ENCODE results near the gene BET1L. TPM values are rescaled to one million over a fixed set of nuclear protein-coding genes. Genes with fewer than 3 reads are reported as not detected.
"Not testable (repeated sequence)": the region's sequence is repeated elsewhere in the genome, so short reads cannot be mapped to it uniquely, and the experiment has no call there.

The BET1L gene
- polyA plus RNA-seq, 4 donors, result 30.4 to 58.2 (median 35.5) TPM

GRCh38 chr11:224424-224823 lies 17.2 kb upstream of the BET1L start:
- 85 to 93% (median 90%) methylated on average over 7 of the region's 7 CpGs for WGBS, 3 donors
- Histone ChIP-seq H3K4me3 (ENCODE audit: low read depth in 1 of 3, low read length in 3 of 3) (no peak overlapping the region), H3K4me1 (ENCODE audit: control insufficient read depth in 3 of 3, insufficient read depth in 2 of 3, low read depth in 1 of 3, low read length in 2 of 3) (no peaks in the 10 kb centered on the region), H3K27me3 (ENCODE audit: control insufficient read depth in 3 of 3, insufficient read depth in 3 of 3, low read length in 3 of 3) (no peaks in the 10 kb centered on the region), H3K27ac (ENCODE audit: low read depth in 1 of 3, low read length in 2 of 3) (no peak overlapping the region), H3K36me3 (ENCODE audit: control insufficient read depth in 3 of 3, insufficient read depth in 2 of 3, low read depth in 1 of 3, low read length in 3 of 3) (peaks cover 0 to 42% (median 2%) of the 10 kb centered on the region in 3 donors), H3K9me3 (ENCODE audit: control insufficient read depth in 2 of 2, insufficient read depth in 1 of 2, low read depth in 1 of 2, low read length in 1 of 2) (no peaks in the 10 kb centered on the region)
- FAIRE-seq (no peak), DNase-seq (no peak)

- no peak for DNase-seq
- Histone ChIP-seq H3K9me3 (ENCODE audit: control insufficient read depth in 2 of 2, insufficient read depth in 1 of 2, low read depth in 1 of 2, low read length in 1 of 2) (no peaks in the 10 kb centered on the region), H3K4me3 (ENCODE audit: low read depth in 1 of 3, low read length in 3 of 3) (no peak overlapping the region), H3K27ac (ENCODE audit: low read depth in 1 of 3, low read length in 2 of 3) (no peak overlapping the region), H3K4me1 (ENCODE audit: control insufficient read depth in 3 of 3, insufficient read depth in 2 of 3, low read depth in 1 of 3, low read length in 2 of 3) (no peaks in the 10 kb centered on the region), H3K36me3 (ENCODE audit: control insufficient read depth in 3 of 3, insufficient read depth in 2 of 3, low read depth in 1 of 3, low read length in 3 of 3) (peaks cover 0 to 42% (median 3%) of the 10 kb centered on the region in 3 donors), H3K27me3 (ENCODE audit: control insufficient read depth in 3 of 3, insufficient read depth in 3 of 3, low read length in 3 of 3) (no peaks in the 10 kb centered on the region)
- WGBS, 3 donors, result 92 to 100% (median 99%) methylated on average over 7 to 9 of the region's 9 CpGs
- FAIRE-seq, result no peak
Measured at GRCh38 chr11:223884-224283, 16.7 kb upstream of the BET1L start.

DNA sequence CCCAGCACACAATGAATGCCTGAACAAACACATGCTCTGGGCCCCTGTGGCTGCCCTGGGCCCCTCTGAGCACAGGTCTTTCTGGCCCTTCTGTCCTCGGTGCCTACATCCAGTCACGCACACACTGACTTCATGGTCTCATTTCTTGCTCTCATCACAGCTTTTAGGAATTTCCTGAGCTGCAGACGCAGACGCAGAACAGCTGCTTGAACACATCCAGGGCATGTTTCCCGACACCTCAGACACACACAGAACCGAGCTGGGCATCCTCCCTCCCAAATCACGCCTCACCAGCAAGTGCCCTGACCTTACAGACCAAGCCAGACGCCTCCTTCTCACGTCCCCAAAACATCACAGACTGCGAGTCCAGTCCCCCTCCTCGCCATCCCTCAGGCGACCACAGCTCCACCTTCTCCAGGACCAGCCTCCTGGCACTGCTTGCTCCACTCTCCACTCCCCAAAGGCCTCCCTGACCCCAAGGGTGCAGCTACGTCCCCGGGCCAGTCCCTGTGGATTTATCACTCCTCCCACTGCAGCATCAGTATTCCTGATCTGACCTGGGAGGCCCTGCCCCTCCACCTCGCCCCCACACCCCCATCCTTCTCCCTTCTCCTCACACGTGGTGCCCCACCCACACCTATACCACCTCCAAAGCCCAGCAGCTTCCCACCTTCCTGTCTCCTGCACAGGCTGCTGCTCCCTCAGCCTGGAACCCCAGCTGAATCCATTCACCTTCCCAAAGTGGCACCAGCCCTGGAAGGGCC lies 16.0 kb upstream of the BET1L start:
- Histone ChIP-seq H3K9me3 (ENCODE audit: control insufficient read depth in 2 of 2, insufficient read depth in 1 of 2, low read depth in 1 of 2, low read length in 1 of 2) (no peaks in the 10 kb centered on the region), H3K36me3 (ENCODE audit: control insufficient read depth in 3 of 3, insufficient read depth in 2 of 3, low read depth in 1 of 3, low read length in 3 of 3) (peaks cover 0 to 47% (median 2%) of the 10 kb centered on the region in 3 donors), H3K27ac (ENCODE audit: low read depth in 1 of 3, low read length in 2 of 3) (no peak overlapping the region), H3K4me1 (ENCODE audit: control insufficient read depth in 3 of 3, insufficient read depth in 2 of 3, low read depth in 1 of 3, low read length in 2 of 3) (no peaks in the 10 kb centered on the region), H3K4me3 (ENCODE audit: low read depth in 1 of 3, low read length in 3 of 3) (no peak overlapping the region), H3K27me3 (ENCODE audit: control insufficient read depth in 3 of 3, insufficient read depth in 3 of 3, low read length in 3 of 3) (no peaks in the 10 kb centered on the region)
- DNase-seq, result no peak
- WGBS, 3 donors, result 86 to 91% (median 89%) methylated on average over 14 to 16 of the region's 16 CpGs
- FAIRE-seq, result no peak

- H3K36me3 ChIP-seq (ENCODE audit: control insufficient read depth in 3 of 3, insufficient read depth in 2 of 3, low read depth in 1 of 3, low read length in 3 of 3), result peaks cover 0 to 49% (median 2%) of the 10 kb centered on the region in 3 donors
- no peaks in the 10 kb centered on the region for H3K9me3 ChIP-seq (ENCODE audit: control insufficient read depth in 2 of 2, insufficient read depth in 1 of 2, low read depth in 1 of 2, low read length in 1 of 2)
- no peak overlapping the region for H3K4me3 ChIP-seq (ENCODE audit: low read depth in 1 of 3, low read length in 3 of 3)
- no peak for DNase-seq
- FAIRE-seq, result no peak
- WGBS, 3 donors, result 91 to 92% (median 92%) methylated on average over 14 of the region's 14 CpGs
- H3K4me1 ChIP-seq (ENCODE audit: control insufficient read depth in 3 of 3, insufficient read depth in 2 of 3, low read depth in 1 of 3, low read length in 2 of 3), result no peaks in the 10 kb centered on the region
- H3K27ac ChIP-seq (ENCODE audit: low read depth in 1 of 3, low read length in 2 of 3), result no peak overlapping the region
- H3K27me3 ChIP-seq (ENCODE audit: control insufficient read depth in 3 of 3, insufficient read depth in 3 of 3, low read length in 3 of 3), result no peaks in the 10 kb centered on the region
Measured at GRCh38 chr11:221998-222789, 15.0 kb upstream of the BET1L start.

GRCh38 chr11:221539-221938 lies 14.3 kb upstream of the BET1L start:
- H3K4me3 ChIP-seq (ENCODE audit: low read depth in 1 of 3, low read length in 3 of 3), result no peak overlapping the region
- FAIRE-seq (no peak), DNase-seq (no peak)
- peaks cover 0 to 52% (median 2%) of the 10 kb centered on the region in 3 donors for H3K36me3 ChIP-seq (ENCODE audit: control insufficient read depth in 3 of 3, insufficient read depth in 2 of 3, low read depth in 1 of 3, low read length in 3 of 3)
- 84 to 93% (median 91%) methylated on average over 7 of the region's 7 CpGs for WGBS, 3 donors
- H3K27me3 ChIP-seq (ENCODE audit: control insufficient read depth in 3 of 3, insufficient read depth in 3 of 3, low read length in 3 of 3), result no peaks in the 10 kb centered on the region
- no peaks in the 10 kb centered on the region for H3K4me1 ChIP-seq (ENCODE audit: control insufficient read depth in 3 of 3, insufficient read depth in 2 of 3, low read depth in 1 of 3, low read length in 2 of 3)
- H3K9me3 ChIP-seq (ENCODE audit: control insufficient read depth in 2 of 2, insufficient read depth in 1 of 2, low read depth in 1 of 2, low read length in 1 of 2), result no peaks in the 10 kb centered on the region
- H3K27ac ChIP-seq (ENCODE audit: low read depth in 1 of 3, low read length in 2 of 3), result no peak overlapping the region

DNA sequence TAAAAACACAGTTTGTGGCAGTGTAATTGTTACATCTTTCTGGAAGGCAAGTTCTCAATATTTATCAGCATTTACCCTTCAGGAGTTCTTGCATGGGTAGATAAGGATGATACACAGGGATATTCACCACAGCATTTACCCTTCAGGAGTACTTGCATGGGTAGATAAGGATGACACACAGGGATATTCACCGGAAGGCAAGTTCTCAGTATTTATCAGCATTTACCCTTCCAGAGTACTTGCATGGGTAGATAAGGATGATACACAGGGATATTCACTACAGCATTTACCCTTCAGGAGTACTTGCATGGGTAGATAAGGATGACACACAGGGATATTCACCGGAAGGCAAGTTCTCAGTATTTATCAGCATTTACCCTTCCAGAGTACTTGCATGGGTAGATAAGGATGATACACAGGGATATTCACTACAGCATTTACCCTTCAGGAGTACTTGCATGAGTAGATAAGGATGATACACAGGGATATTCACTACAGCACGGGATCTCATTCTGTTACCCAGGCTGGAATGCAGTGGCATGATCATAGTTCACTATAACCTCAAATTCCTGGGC lies 13.5 kb upstream of the BET1L start:
- H3K27me3 ChIP-seq (ENCODE audit: control insufficient read depth in 3 of 3, insufficient read depth in 3 of 3, low read length in 3 of 3); H3K27ac ChIP-seq (ENCODE audit: low read depth in 1 of 3, low read length in 2 of 3); H3K9me3 ChIP-seq (ENCODE audit: control insufficient read depth in 2 of 2, insufficient read depth in 1 of 2, low read depth in 1 of 2, low read length in 1 of 2); H3K4me1 ChIP-seq (ENCODE audit: control insufficient read depth in 3 of 3, insufficient read depth in 2 of 3, low read depth in 1 of 3, low read length in 2 of 3); FAIRE-seq; H3K4me3 ChIP-seq (ENCODE audit: low read depth in 1 of 3, low read length in 3 of 3); DNase-seq: not testable (repeated sequence)
- H3K36me3 ChIP-seq (ENCODE audit: control insufficient read depth in 3 of 3, insufficient read depth in 2 of 3, low read depth in 1 of 3, low read length in 3 of 3), result peaks cover 0 to 57% (median 2%) of the 10 kb centered on the region in 3 donors
- 90 to 98% (median 95%) methylated on average over 2 to 3 of the region's 3 CpGs for WGBS, 3 donors

- DNase-seq (no peak), FAIRE-seq (no peak)
- Histone ChIP-seq H3K27me3 (ENCODE audit: control insufficient read depth in 3 of 3, insufficient read depth in 3 of 3, low read length in 3 of 3) (no peaks in the 10 kb centered on the region), H3K4me3 (ENCODE audit: low read depth in 1 of 3, low read length in 3 of 3) (no peak overlapping the region), H3K4me1 (ENCODE audit: control insufficient read depth in 3 of 3, insufficient read depth in 2 of 3, low read depth in 1 of 3, low read length in 2 of 3) (no peaks in the 10 kb centered on the region), H3K36me3 (ENCODE audit: control insufficient read depth in 3 of 3, insufficient read depth in 2 of 3, low read depth in 1 of 3, low read length in 3 of 3) (peaks cover 0 to 66% (median 15%) of the 10 kb centered on the region in 3 donors), H3K27ac (ENCODE audit: low read depth in 1 of 3, low read length in 2 of 3) (no peak overlapping the region), H3K9me3 (ENCODE audit: control insufficient read depth in 2 of 2, insufficient read depth in 1 of 2, low read depth in 1 of 2, low read length in 1 of 2) (no peaks in the 10 kb centered on the region)
- WGBS, 3 donors, result 89 to 95% (median 92%) methylated on average over 29 of the region's 29 CpGs
Measured at GRCh38 chr11:218815-219593, 11.8 kb upstream of the BET1L start.

- Histone ChIP-seq H3K27ac (ENCODE audit: low read depth in 1 of 3, low read length in 2 of 3) (no peak overlapping the region), H3K36me3 (ENCODE audit: control insufficient read depth in 3 of 3, insufficient read depth in 2 of 3, low read depth in 1 of 3, low read length in 3 of 3) (peaks cover 4 to 67% (median 18%) of the 10 kb centered on the region in 3 donors), H3K4me3 (ENCODE audit: low read depth in 1 of 3, low read length in 3 of 3) (no peak overlapping the region), H3K4me1 (ENCODE audit: control insufficient read depth in 3 of 3, insufficient read depth in 2 of 3, low read depth in 1 of 3, low read length in 2 of 3) (no peaks in the 10 kb centered on the region), H3K9me3 (ENCODE audit: control insufficient read depth in 2 of 2, insufficient read depth in 1 of 2, low read depth in 1 of 2, low read length in 1 of 2) (no peaks in the 10 kb centered on the region), H3K27me3 (ENCODE audit: control insufficient read depth in 3 of 3, insufficient read depth in 3 of 3, low read length in 3 of 3) (no peaks in the 10 kb centered on the region)
- DNase-seq (no peak), FAIRE-seq (no peak)
- 81 to 88% (median 82%) methylated on average over 3 of the region's 3 CpGs for WGBS, 3 donors
Measured at GRCh38 chr11:217704-218103, 10.5 kb upstream of the BET1L start.
